Stimulated activated CD8-positive, alpha-beta memory T cell treated with anti-CD3 and anti-CD28 coated beads, Interleukin-4, amount 100 ng/mL, for 24 hours (primary cell): ENCODE data around the gene SLC39A1.
"Not testable (repeated sequence)": the region's sequence is repeated elsewhere in the genome, so short reads cannot be mapped to it uniquely, and the experiment has no call there.

ENCODE experiments used
- DNase-seq: peaks from one replicate; pipeline ENCODE4 v3.0.0-alpha.2; 2020; ENCODE audit warnings: low read depth

SLC39A1 gene, protein sequence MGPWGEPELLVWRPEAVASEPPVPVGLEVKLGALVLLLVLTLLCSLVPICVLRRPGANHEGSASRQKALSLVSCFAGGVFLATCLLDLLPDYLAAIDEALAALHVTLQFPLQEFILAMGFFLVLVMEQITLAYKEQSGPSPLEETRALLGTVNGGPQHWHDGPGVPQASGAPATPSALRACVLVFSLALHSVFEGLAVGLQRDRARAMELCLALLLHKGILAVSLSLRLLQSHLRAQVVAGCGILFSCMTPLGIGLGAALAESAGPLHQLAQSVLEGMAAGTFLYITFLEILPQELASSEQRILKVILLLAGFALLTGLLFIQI

DNA sequence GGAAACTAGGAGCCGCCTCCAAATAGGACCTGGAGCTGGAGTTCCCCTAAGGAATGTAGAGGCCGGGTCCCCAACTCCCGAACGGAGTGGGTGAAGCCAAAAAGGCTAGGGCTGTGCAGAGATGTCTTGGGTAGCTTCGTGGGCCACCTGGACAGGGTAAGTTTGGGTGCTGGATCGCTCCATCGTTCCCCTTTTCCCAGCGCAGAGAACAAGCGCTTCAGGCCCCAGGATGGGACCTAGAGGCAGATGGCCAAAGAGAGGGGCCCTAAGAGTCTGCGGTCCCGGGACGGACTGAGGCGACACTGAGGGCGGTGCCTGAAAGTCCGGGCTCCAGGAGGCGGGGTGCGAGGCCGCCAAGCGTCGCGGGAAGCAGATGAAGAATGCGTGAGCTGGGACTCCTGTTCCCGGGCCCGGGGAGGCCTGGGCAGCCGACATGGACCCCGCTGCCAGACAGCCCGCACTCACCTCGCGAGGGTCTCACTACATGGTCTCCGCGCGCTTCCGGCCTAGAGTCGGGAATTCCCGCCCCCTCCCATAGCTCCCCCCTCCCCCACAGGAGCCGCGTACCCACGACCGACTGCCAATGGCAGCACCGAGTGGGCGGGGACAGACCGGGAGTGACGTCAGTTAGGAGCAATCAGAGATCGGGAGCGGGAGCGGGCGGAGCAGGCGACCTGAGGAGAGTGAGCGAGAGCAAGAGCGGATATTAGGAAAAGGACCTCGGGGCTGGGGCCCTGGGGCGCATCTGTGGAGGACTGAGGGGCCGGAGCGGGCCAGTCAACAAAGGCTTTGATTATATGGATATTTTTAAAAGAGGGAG is at the start of gene SLC39A1:
Gene SLC39A1, minus strand, starts transcription at position 508 of the 820 bp plus-strand sequence. CDS start 822 bp downstream, outside the sequence.
- peak; percentile 90 for DNase-seq

DNA sequence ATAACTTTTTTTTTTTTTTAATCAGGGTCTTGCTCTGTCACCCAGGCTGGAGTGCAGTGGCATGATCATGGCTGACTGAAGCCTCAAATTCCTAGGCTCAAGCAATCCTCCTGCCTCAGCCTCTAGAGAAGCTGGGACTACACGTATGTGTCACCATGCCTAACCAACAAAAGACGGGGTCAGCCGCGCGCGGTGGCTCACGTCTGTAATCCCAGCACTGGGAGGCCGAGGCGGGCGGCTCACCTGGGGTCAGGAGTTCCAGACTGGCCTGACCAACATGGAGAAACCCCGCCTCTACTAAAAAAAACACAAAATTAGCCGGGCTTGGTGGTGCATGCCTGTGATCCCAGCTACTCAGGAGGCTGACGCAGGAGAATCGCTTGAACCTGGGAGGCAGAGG is 49.2 kb upstream of the SLC39A1 start:
- DNase-seq = not testable (repeated sequence)

DNA sequence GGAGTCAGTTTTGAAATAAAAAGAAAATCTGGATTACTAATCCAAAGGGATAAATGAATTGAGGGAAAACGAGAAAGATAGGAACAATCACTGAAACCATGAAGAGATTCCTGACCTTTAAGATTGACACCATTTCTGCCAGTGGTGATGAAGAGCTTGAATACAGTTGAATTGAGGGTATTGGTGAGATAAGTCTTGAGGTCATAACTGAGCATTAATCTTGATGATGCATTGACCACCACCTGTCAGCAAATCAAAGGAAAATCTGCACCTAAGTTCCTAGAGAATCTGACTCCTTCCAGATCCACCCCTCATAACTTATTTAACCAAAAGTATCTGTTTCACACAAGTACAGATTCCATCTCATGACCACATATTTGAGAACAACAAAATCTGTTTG is 48.8 kb upstream of the SLC39A1 start:
- DNase-seq = no peak

DNA sequence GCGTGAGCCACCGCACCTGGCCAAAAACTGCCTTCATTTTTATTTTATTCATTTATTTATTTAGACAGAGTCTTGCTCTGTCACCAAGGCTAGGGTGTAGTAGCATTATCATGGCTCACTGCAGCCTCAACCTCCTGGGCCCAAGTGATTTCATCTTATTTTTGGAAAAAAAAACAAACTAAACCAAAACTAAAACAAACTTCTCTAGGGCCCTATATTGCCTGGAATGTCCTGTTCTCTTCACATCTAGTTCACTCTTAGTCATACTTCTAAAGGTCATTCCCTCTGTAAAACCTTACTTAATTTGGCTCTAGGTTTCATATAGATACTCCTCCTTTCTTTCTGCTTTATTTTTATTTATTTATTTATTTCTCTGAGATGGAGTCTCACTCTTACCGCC is 42.8 kb upstream of the SLC39A1 start:
- no peak for DNase-seq

DNA sequence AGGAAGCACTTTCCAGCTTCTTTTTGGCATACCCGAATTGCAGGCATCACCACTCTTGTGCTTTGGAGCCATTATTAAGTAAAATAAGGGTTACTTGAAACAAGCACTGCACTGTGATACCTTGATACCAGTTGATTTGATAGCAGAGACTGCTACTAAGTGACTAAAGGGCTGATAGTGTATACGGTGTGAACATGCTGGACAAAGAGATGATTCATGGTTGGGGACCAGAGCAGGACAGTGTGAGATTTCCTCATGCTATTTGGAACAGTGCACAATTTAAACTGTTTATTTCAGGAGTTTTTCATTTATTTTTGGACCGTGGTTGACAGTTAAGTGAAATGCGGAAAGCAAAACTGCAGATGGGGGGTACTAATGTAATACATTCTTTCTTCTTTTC is 37.1 kb upstream of the SLC39A1 start:
- DNase-seq = no peak

DNA sequence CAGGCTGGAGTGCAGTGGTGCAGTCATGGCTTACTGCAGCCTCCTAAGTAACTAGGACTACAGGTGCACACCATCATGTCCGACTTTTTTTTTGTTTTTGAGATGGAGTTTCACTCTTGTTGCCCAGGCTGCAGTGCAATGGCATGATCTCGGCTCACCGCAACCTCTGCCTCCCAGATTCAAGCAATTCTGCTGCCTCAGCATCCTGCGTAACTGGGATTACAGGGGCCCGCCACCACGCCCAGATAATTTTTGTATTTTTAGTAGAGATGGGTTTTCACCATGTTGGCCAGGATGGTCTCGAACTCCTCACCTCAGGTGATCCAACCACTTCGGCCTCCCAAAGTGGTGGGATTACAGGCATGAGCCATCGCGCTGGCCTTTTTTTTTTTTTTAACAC is 33.5 kb upstream of the SLC39A1 start:
- not testable (repeated sequence) for DNase-seq

DNA sequence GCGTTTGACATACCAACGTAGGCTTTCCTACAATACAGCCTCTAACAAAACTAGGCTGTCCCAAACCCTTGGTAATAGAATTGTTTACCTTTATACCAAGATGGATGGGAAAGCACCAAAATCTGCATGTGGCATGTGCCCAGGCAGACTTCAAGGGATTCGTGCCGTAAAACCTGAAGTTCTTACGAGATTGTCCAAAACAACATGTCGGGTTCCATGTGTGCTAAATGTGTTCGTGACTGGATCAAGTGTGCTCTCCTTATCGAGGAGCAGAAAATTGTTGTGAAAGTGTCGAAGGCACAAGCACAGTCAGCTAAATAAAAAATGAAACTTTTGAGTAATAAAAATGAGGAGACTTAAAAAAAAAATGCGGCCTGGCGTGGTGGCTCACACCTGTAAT is 32.3 kb upstream of the SLC39A1 start:
- no peak for DNase-seq

DNA sequence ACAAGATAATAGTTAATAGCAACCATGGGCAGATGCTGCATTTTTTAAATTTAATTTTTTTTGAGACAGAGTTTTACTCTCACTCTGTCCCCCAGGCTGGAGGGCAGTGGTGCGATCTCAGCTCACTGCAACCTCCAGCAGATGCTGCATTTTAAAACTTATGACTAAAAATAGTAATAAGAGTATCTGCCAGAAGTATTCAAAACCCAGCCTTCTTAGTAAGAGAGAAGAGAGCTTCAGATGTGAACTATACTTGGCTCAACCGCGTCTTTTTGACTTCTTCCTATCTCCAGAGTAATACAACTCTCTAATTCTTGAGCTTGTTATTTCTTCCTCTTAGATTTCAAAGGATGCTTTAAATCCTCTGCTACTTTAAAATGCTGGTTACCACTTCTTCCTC is 31.9 kb upstream of the SLC39A1 start:
- DNase-seq = no peak

DNA sequence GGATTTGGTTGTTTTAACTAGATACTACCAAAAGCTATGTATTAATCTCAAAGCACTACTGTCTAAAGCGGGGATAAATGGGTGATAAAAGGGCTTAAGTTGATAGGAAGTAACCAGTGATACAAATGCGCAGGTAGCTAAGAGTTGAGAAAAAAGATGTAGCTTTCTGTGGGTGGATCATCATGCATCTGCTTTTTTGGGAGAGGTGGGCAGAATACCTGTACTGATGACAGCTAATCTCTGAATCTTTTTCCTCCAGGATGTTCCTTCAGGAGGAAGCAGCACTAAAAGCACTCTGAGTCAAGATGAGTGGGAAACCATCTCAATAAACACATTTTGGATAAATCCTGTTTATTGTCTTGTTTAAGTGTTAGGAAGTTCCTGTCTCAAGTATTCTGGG is 28.5 kb upstream of the SLC39A1 start:
- no peak for DNase-seq

DNA sequence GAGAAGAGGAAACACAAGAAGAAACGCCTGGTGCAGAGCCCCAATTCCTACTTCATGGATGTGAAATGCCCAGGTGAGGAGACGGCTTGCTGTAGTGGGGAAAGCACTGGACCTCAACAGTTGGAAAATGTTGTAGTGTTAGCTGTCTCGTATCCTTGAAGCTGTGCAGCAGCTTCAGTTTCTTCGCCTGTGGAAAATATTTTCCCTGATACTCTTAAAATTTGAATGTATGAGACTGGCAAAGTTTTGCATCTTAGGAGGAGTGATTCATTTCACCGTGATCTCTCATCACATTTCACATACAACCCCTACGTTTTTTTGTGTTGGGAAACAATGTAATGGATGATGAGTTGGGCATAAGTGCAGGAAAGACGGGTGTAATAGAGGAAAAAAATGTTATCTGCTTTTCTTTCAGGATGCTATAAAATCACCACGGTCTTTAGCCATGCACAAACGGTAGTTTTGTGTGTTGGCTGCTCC is 27.9 kb upstream of the SLC39A1 start:
- DNase-seq = no peak

DNA sequence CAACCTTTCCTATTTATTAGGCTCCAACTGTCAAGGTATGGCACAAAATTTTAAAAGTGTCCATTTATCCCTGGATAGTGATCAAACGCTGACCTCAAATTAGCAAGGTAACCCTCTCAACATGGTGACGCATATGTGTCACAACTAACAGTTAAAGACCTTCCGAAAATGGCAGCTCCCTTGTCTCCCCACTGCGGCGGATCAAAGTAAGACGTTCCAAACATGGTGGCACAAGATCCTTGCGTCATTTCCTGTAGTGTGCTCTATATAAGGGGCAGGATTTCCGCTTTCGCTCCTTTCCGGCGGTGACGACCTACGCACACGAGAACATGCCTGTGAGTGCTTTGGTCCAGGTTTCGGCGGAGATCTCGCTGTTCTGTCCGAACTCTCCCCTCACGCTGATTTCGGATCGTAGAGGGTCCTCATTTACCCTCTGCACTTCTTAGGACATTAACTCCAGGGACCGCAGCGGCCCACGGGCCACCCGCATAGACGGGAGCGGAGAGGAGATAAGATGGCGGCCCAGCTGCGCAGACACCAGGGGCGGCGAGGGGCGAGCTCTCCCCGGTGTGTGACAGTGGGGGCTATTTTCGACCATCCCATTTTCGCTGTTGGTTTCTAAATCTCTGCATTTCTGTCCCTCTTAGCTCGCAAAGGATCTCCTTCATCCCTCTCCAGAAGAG is 27.3 kb upstream of the SLC39A1 start, which contains the start of gene RPS27:
Gene RPS27, plus strand, starts transcription at position 295 of the 683 bp plus-strand sequence. Its CDS starts 35 bp downstream, at position 330.
- DNase-seq = peak; percentile 69

DNA sequence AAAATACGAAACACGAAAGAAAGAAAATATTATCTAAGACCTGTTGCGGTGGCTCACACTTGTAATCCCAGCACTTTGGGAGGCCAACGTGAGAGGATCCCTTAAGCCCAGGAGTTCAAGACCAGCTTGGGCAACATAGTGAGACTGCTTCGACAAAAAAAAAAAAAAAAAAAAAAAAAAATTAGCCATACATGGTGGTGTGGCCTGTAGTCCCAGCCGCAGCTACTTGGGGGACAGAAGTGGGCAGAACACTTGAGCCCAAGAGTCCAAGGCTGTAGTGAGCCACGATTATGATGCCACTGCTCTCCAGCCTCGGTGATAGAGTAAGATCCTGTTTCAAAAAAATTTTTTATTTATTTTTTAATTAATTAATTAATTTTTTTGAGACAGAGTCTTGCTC is 24.3 kb upstream of the SLC39A1 start:
- no peak for DNase-seq

DNA sequence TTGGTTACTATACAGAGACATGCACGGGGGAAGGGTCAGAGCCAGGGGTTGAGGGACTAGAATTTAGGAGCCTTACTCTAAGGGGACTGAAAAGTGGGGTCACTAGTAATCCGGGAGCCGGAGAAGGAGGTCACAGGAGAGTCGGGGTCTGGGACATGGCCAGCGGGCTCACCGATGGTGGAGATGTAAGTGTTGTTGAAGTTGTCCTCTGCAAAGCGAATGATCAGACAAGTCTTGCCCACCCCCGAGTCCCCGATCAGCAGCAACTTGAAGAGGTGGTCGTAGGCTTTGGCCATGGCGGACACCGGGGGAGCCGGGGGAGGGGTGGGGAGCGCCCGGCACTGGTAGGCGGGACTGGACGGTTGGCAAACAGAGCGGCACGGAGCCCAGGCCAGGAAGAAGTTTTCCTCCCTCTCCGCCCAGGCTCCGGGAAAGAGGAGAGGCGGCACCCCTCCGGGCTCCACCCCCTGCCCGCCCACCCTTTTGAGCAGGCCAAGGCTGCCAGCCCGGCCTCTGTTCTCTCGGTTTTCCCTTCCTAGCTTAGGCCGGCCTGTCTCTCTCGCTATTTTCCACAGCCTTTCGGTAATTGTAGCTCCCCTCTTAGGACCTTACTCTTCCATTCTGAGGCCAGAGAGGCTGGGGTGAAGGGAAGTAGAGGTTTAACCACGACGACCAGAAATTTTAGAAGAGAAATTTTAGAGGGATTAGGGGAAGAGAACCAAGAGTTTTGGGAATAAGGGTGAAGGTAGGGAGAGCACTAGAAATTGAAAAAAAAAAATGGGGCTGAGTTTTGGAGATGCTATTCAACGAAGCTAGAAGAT is 22.8 kb upstream of the SLC39A1 start, which contains the start of gene RAB13:
Gene RAB13, minus strand, starts transcription at position 399 of the 821 bp plus-strand sequence. Its CDS starts 103 bp downstream, at position 296.
- no peak for DNase-seq

DNA sequence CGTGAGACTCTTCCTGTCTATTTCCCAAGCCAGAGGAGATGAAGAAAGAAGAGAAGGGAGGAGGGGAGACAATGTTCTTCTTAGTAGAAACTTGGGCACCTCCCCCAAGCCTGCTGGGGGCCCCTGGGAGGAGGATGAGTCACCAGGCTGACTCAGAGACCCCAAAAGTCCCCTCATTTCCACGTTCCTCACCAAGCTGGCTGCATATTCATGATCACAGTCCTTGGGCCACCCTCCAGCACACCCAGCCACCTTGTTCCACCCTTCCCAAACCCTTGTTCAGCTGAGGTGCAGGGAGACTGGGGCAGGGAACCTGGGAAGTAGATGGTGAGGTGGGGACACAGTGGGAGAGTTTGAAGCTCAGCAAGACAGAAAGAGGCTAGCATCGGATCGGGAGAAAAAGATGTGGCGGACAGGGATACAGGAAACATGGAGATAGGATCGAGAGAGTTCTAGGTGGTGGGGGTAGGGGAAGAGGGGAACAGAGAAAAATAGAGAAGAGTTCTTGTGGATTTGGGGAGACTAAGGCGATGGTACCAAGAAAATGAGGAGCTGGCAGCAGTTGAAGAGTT is 22.1 kb upstream of the SLC39A1 start:
- DNase-seq = peak; percentile 42

DNA sequence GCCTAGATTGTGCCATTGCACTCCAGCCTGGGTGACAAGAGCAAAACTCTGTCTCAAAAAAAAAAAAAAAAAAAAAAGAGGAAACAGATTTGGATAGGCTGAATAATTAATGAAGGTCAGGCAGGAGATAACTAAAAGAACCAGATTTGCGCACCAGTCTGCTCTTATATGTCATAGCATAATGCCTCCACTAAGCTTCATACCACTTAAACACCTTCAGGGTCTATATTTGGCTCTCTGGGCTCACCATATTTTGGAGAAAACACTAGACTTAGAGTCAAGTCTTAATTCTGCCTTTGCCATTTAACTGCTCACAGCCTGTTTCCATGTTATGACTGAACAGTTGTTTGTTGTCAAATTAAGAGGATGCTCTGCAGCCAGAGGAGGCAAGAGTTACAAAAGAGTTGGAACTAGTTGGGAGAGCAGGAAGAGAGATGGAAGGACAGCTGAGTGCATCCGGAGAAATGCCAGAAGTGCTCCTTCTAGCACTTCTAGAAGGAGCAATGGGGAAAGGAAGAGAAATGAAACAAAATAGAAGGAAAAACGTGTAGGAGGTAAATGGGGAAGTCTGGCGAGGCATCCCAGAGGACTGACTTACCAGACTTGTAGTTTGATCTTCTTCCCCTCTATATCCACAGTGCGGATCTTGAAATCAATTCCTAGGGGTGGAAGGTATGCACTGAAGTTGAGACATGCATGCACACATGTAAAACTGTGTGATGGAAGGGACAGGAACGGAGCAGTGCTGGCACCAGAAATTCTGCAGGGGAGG is 21.0 kb upstream of the SLC39A1 start:
- DNase-seq = no peak

DNA sequence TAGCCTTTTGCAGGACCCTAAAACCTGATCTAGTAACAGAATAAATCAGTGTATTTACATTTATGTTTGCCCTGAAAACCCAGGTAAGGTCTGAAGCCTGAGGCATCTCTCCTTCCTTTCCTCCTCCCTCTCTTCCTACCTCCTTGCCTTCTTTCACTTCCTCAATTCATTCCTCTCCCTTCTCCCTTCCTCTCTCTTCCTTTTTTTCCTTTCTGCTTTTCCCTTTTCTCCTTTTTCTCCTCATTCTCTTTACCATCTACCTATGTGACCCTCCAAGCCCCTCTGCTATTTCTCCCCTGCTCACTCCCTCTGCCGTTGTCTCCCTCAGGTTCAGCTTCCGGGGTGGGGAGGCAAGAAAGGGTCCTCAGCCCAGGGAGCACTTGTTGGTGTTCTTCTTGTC is 18.4 kb upstream of the SLC39A1 start:
- DNase-seq = not testable (repeated sequence)

DNA sequence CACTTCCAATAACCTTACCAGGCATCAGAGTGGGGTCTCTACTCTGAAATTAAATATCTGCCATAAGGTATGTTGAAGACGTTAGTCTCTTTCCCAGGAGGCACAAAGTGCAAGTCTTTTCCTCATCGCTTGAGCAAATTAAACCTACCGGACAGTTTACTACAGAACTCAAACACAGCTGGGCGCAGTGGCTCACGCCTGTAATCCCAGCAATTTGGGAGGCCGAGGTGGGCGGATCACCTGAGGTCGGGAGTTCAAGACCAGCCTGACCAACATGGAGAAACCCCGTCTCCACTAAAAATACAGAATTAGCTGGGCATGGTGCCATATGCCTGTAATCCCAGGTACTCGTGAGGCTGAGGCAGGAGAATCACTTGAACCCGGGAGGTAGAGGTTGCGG is 15.8 kb upstream of the SLC39A1 start:
- DNase-seq = not testable (repeated sequence)

DNA sequence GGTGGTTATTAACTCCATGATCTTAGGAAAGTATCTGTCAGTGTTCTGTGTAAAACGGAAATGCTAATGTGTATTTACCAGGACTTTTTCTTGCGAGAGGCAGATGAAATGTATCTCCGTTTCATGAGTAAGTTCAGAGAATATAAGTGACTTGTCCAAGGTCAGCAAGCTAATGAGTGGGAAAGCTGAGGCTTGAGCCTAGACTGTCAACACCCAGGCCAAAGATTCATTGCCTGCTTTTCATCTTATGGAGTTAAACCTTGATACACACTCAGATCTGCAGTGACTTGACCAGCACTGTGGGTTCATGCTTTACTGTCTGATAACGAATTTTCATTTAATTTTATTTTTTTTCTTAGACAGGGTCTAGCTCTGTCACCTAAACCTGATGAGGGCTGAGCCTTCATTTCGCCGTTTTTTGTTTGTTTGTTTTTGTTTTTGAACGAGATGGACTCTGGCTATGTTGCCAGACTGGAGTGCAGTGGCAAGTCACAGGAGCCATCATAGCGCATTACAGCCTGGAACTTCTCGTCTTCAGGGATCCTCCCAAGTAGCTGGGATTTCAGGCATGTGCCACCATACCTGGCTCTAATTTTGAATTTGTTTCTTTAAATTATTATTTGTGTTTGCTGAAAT is 15.1 kb upstream of the SLC39A1 start:
- DNase-seq = no peak
